Keratinocyte (primary cell): Measurements from ENCODE around the gene CDC34. TPM values are rescaled to one million over a fixed set of nuclear protein-coding genes. Genes with fewer than 3 reads are reported as not detected.
"Not testable (repeated sequence)": the region's sequence is repeated elsewhere in the genome, so short reads cannot be mapped to it uniquely, and the experiment has no call there.

Experiments used
- DNase-seq: peaks from one replicate; pipeline ENCODE4 v3.0.0-alpha.2; 2011; ENCODE audit warnings: low read depth, missing footprints, low spot score
- FAIRE-seq: peaks from 2 replicates; lab custom pipeline; 2011; peaks lifted over from hg19 to GRCh38; lab: Jason Lieb, UNC
- H2AFZ ChIP-seq: 2 replicates; pipeline ENCODE4 v1.6.0; 2012; ENCODE audit warnings: low read length, control low read depth, inconsistent platforms; ENCODE audit not compliant: control insufficient read depth
- H3K27ac ChIP-seq: 2 replicates; pipeline ENCODE4 v1.5.1; 2011; ENCODE audit warnings: low read length; ENCODE audit not compliant: control insufficient read depth, insufficient read depth
- H3K27me3 ChIP-seq: 3 replicates; pipeline ENCODE4 v1.6.0; 2011; ENCODE audit warnings: low read length; ENCODE audit not compliant: control insufficient read depth, insufficient read depth; ENCODE audit errors: extremely low read depth
- H3K36me3 ChIP-seq, 2 experiments: 2 replicates in 1 of 2; 3 replicates in 1 of 2; pipeline ENCODE4 v1.5.1; 2011; ENCODE audit warnings: low read length in 2 of 2, mild to moderate bottlenecking in 1 of 2; ENCODE audit not compliant: control insufficient read depth in 2 of 2, insufficient read depth in 2 of 2; ENCODE audit errors: extremely low read depth in 1 of 2
- H3K4me1 ChIP-seq: 3 replicates; pipeline ENCODE4 v1.5.1; 2011; ENCODE audit warnings: low read length; ENCODE audit not compliant: control insufficient read depth, insufficient read depth; ENCODE audit errors: extremely low read depth
- H3K4me2 ChIP-seq: 3 replicates; pipeline ENCODE4 v1.6.0; 2011; ENCODE audit warnings: low read depth, low read length; ENCODE audit not compliant: control insufficient read depth, insufficient read depth; ENCODE audit errors: extremely low read depth
- H3K4me3 ChIP-seq, 3 experiments: fragments of 200-600 bp in 1 of 3; sonication (generic) in 1 of 3; 2 replicates in 2 of 3; 3 replicates in 1 of 3; pipeline ENCODE4 v1.5.1; 2011 to 2016; ENCODE audit warnings: low read length in 3 of 3, mild to moderate bottlenecking in 3 of 3, control low read depth in 2 of 3, inconsistent platforms in 1 of 3, low read depth in 1 of 3, mixed read lengths in 1 of 3, mixed run types in 1 of 3, moderate library complexity in 1 of 3; ENCODE audit not compliant: control insufficient read depth in 2 of 3, insufficient read depth in 2 of 3; ENCODE audit errors: extremely low read depth in 1 of 3
- H3K79me2 ChIP-seq: 2 replicates; pipeline ENCODE4 v1.6.0; 2012; ENCODE audit warnings: low read length; ENCODE audit not compliant: control insufficient read depth, insufficient read depth
- H3K9ac ChIP-seq: 3 replicates; pipeline ENCODE4 v1.6.0; 2011; ENCODE audit warnings: low read length; ENCODE audit not compliant: control insufficient read depth, insufficient read depth; ENCODE audit errors: extremely low read depth
- H3K9me1 ChIP-seq: 3 replicates; pipeline ENCODE4 v1.6.0; 2011; ENCODE audit warnings: low read length; ENCODE audit not compliant: control insufficient read depth, insufficient read depth; ENCODE audit errors: extremely low read depth
- H3K9me3 ChIP-seq: 2 replicates; pipeline ENCODE4 v1.5.1; 2012; ENCODE audit warnings: low read depth, low read length; ENCODE audit not compliant: control insufficient read depth
- H4K20me1 ChIP-seq: 3 replicates; pipeline ENCODE4 v1.6.0; 2011; ENCODE audit warnings: low read length; ENCODE audit not compliant: control insufficient read depth, insufficient read depth; ENCODE audit errors: extremely low read depth
- CTCF ChIP-seq, 3 experiments: IDR thresholded peaks in 1 of 3; conservative IDR thresholded peaks in 1 of 3; optimal IDR thresholded peaks in 1 of 3; 2 replicates in 2 of 3; 3 replicates in 1 of 3; pipeline versions ENCODE3 to v1.5.1; 2011; ENCODE audit warnings: low read length in 3 of 3, mild to moderate bottlenecking in 3 of 3, moderate library complexity in 2 of 3, control low read depth in 1 of 3, inconsistent platforms in 1 of 3; ENCODE audit not compliant: insufficient read depth in 2 of 3; ENCODE audit errors: extremely low read depth in 1 of 3
- EZH2 ChIP-seq: IDR thresholded peaks from one replicate; pipeline ENCODE4 v1.6.1; 2012; ENCODE audit warnings: inconsistent platforms, mild to moderate bottlenecking, low read length, moderate library complexity
- dilution Hi-C: fragments of 300-500 bp; cut with MboI; formaldehyde crosslinking; loops from one replicate; pipeline ENCODE4 v1.7.0; 2020; ENCODE audit warnings: low sequenced_read_pairs; ENCODE audit not compliant: extremely low pct_ligation_motif_present
- polyA plus RNA-seq, 5 experiments: library from polyadenylated mRNA; depleted of rRNA in 3 of 5; stranded (reverse) in 3 of 5; stranded (forward) in 1 of 5; unstranded in 1 of 5; fragments of >200 nt; gene quantifications; 1 replicate in 1 of 5; 2 replicates in 3 of 5; 3 replicates in 1 of 5; pipeline versions ENCODE4 v1.2.1 to v1.2.3, GENCODE V29; 2011 to 2012; ENCODE audit warnings: missing spikeins in 2 of 5, low read depth in 1 of 5, low replicate concordance in 1 of 5

The CDC34 gene
- polyA plus RNA-seq, 1 donor (not counting 4 experiments of a cell fraction or from before 2014, with no cell fraction given), result 47.5 TPM

- no peak for DNase-seq
- no peak for FAIRE-seq
- Histone ChIP-seq H3K9ac (no peak overlapping the region), H2AFZ (no peak overlapping the region), H3K9me3 (no peaks in the 10 kb centered on the region), H3K4me3 (no peak overlapping the region), H3K36me3 (peaks cover 17 to 27% of the 10 kb centered on the region in 2 experiments), H3K27me3 (peaks cover 6% of the 10 kb centered on the region), H3K4me2 (no peak overlapping the region), H3K79me2 (peaks cover 26% of the 10 kb centered on the region), H3K9me1 (no peaks in the 10 kb centered on the region), H3K4me1 (peaks cover 7% of the 10 kb centered on the region), H4K20me1 (peaks cover 36% of the 10 kb centered on the region), H3K27ac (no peak overlapping the region)
- dilution Hi-C loops, result no loop called here
- no peak for TF ChIP-seq CTCF (optimal IDR thresholded peaks at IDR 0.05 in 1 of 3, IDR thresholded peaks at IDR 0.05 in 1 of 3, conservative IDR thresholded peaks at IDR 0.05 in 1 of 3; ENCODE audit: extremely low read depth in 1 of 3, insufficient read depth in 2 of 3, low read length in 3 of 3)
- TF ChIP-seq EZH2, result no peak
These were observed 52.3 kb downstream of the CDC34 start for GRCh38 chr19:583968-584239.

- dilution Hi-C loops, result no loop called here
These were observed 52.9 kb downstream of the CDC34 start for GRCh38 chr19:584240-585001.

GRCh38 chr19:585146-585545 lies 53.6 kb downstream of the CDC34 start:
- peaks cover 10 to 24% of the 10 kb centered on the region in 2 experiments for H3K36me3 ChIP-seq

More at GRCh38 chr19:584240-585001, 52.9 kb downstream of the CDC34 start:
- DNase-seq, result no peak
- H3K9me3 ChIP-seq, result no peaks in the 10 kb centered on the region
- H3K9ac ChIP-seq, result no peak overlapping the region
- peaks cover 15 to 27% of the 10 kb centered on the region in 2 experiments for H3K36me3 ChIP-seq
- peaks cover 31% of the 10 kb centered on the region for H4K20me1 ChIP-seq
- peaks cover 8% of the 10 kb centered on the region for H3K4me1 ChIP-seq
- no peak for FAIRE-seq
- H3K9me1 ChIP-seq, result no peaks in the 10 kb centered on the region
- H3K27me3 ChIP-seq, result peaks cover 12% of the 10 kb centered on the region
- H2AFZ ChIP-seq, result no peak overlapping the region
- TF ChIP-seq CTCF (optimal IDR thresholded peaks at IDR 0.05 in 1 of 3, IDR thresholded peaks at IDR 0.05 in 1 of 3, conservative IDR thresholded peaks at IDR 0.05 in 1 of 3; ENCODE audit: extremely low read depth in 1 of 3, insufficient read depth in 2 of 3, low read length in 3 of 3) (peak; percentile 72 to 95 (median 84)), EZH2 (no peak)
- H3K4me2 ChIP-seq, result no peak overlapping the region
- no peak overlapping the region for H3K27ac ChIP-seq
- peaks cover 21% of the 10 kb centered on the region for H3K79me2 ChIP-seq
- no peak overlapping the region for H3K4me3 ChIP-seq

More at GRCh38 chr19:585146-585545, 53.6 kb downstream of the CDC34 start:
- H3K27ac ChIP-seq, H3K9me1 ChIP-seq, DNase-seq, H3K4me2 ChIP-seq, H3K4me3 ChIP-seq, H2AFZ ChIP-seq, dilution Hi-C loops, FAIRE-seq, H3K4me1 ChIP-seq, H3K9ac ChIP-seq, H3K9me3 ChIP-seq: not testable (repeated sequence)
- Histone ChIP-seq H3K79me2 (peaks cover 14% of the 10 kb centered on the region), H4K20me1 (peaks cover 24% of the 10 kb centered on the region), H3K27me3 (peaks cover 12% of the 10 kb centered on the region)
